Stimulated activated CD8-positive, alpha-beta memory T cell treated with anti-CD3 and anti-CD28 coated beads, Interleukin-4, amount 100 ng/mL, for 24 hours (primary cell): Measurements from ENCODE around the gene CNGB1.
"Not testable (repeated sequence)": the region's sequence is repeated elsewhere in the genome, so short reads cannot be mapped to it uniquely, and the experiment has no call there.

ENCODE experiments used
- DNase-seq: peaks from one replicate; pipeline ENCODE4 v3.0.0-alpha.2; 2020; ENCODE audit warnings: low read depth

Gene CNGB1

GRCh38 chr16:57952909-57953308 is 18.0 kb downstream of the CNGB1 start:
- no peak for DNase-seq

GRCh38 chr16:57951204-57951960 is 19.5 kb downstream of the CNGB1 start:
- DNase-seq, result no peak

GRCh38 chr16:57950382-57950781 is 20.5 kb downstream of the CNGB1 start:
- DNase-seq, result no peak

- DNase-seq, result no peak
Observed at GRCh38 chr16:57949595-57950238, 21.2 kb downstream of the CNGB1 start.

GRCh38 chr16:57949013-57949412 is 21.9 kb downstream of the CNGB1 start:
- DNase-seq, result no peak

- DNase-seq, result no peak
Observed at GRCh38 chr16:57948027-57948426, 22.9 kb downstream of the CNGB1 start.

- DNase-seq, result no peak
Observed at GRCh38 chr16:57947261-57947660, 23.7 kb downstream of the CNGB1 start.

GRCh38 chr16:57946181-57946801 is 24.6 kb downstream of the CNGB1 start:
- DNase-seq, result no peak

GRCh38 chr16:57945740-57946138 is 25.2 kb downstream of the CNGB1 start:
- DNase-seq, result no peak

- no peak for DNase-seq
Observed at GRCh38 chr16:57944970-57945739, 25.8 kb downstream of the CNGB1 start.

GRCh38 chr16:57943381-57943780 is 27.5 kb downstream of the CNGB1 start:
- not testable (repeated sequence) for DNase-seq

GRCh38 chr16:57941901-57942300 is 29.0 kb downstream of the CNGB1 start:
- not testable (repeated sequence) for DNase-seq

GRCh38 chr16:57941016-57941664 is 29.8 kb downstream of the CNGB1 start:
- no peak for DNase-seq

- DNase-seq, result no peak
Observed at GRCh38 chr16:57940382-57940966, 30.5 kb downstream of the CNGB1 start.

- no peak for DNase-seq
Observed at GRCh38 chr16:57939872-57940224, 31.1 kb downstream of the CNGB1 start.

- no peak for DNase-seq
Observed at GRCh38 chr16:57938936-57939871, 31.7 kb downstream of the CNGB1 start.

- no peak for DNase-seq
Observed at GRCh38 chr16:57938484-57938883, 32.4 kb downstream of the CNGB1 start.

- DNase-seq, result no peak
Observed at GRCh38 chr16:57937861-57938260, 33.1 kb downstream of the CNGB1 start.

- no peak for DNase-seq
Observed at GRCh38 chr16:57935904-57936303, 35.0 kb downstream of the CNGB1 start.

- DNase-seq, result no peak
Observed at GRCh38 chr16:57930533-57930932, 40.4 kb downstream of the CNGB1 start.

GRCh38 chr16:57929250-57929649 is 41.7 kb downstream of the CNGB1 start:
- DNase-seq, result no peak
